Rectal smooth muscle tissue (tissue), 1 donor: ENCODE results near the gene KCNJ6.
"Not testable (repeated sequence)": the region's sequence is repeated elsewhere in the genome, so short reads cannot be mapped to it uniquely, and the experiment has no call there.

Source experiments
- H3K27ac ChIP-seq: one replicate; pipeline ENCODE4 v1.7.0; 2013; ENCODE audit warnings: low read depth, low read length, inconsistent platforms
- H3K27me3 ChIP-seq: one replicate; pipeline ENCODE4 v1.7.0; 2013; ENCODE audit warnings: low read length; ENCODE audit not compliant: control insufficient read depth, insufficient read depth
- H3K36me3 ChIP-seq: one replicate; pipeline ENCODE4 v1.7.0; 2013; ENCODE audit warnings: low read length; ENCODE audit not compliant: control insufficient read depth, insufficient read depth
- H3K4me1 ChIP-seq: one replicate; pipeline ENCODE4 v1.7.0; 2013; ENCODE audit warnings: low read length; ENCODE audit not compliant: control insufficient read depth, insufficient read depth
- H3K4me3 ChIP-seq: one replicate; pipeline ENCODE4 v1.7.0; 2013; ENCODE audit warnings: low read length
- H3K9ac ChIP-seq: one replicate; pipeline ENCODE4 v1.7.0; 2013; ENCODE audit warnings: low read length

KCNJ6 gene

DNA sequence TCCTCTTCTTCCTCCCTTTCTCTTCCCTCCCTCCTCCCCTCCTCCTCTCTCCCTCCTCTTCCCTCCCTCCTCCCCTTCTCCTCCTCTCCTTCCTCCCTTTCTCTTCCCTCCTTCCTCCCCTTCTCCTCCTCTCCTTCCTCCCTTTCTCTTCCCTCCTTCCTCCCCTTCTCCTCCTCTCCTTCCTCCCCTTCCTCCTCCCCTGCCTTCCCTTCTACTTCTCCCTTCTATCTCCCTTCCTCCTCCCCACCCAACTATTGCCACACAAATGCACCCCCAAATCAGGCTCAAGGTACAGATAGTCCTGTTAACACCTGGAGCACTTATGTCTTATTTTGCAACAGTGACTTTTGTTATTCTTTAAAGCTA, 203.7 kb downstream of the KCNJ6 start:
- not testable (repeated sequence) for H3K27ac ChIP-seq, H3K9ac ChIP-seq, H3K27me3 ChIP-seq, H3K4me1 ChIP-seq, H3K4me3 ChIP-seq, H3K36me3 ChIP-seq

- no peak overlapping the region for H3K4me3 ChIP-seq
- H3K9ac ChIP-seq = no peak overlapping the region
- H3K4me1 ChIP-seq = no peaks in the 10 kb centered on the region
- no peaks in the 10 kb centered on the region for H3K36me3 ChIP-seq
- H3K27ac ChIP-seq = no peak overlapping the region
- no peaks in the 10 kb centered on the region for H3K27me3 ChIP-seq
These were observed 204.3 kb downstream of the KCNJ6 start for GRCh38 chr21:37711836-37712568.

- Histone ChIP-seq H3K4me3 (no peak overlapping the region), H3K36me3 (no peaks in the 10 kb centered on the region), H3K4me1 (no peaks in the 10 kb centered on the region), H3K9ac (no peak overlapping the region), H3K27me3 (no peaks in the 10 kb centered on the region), H3K27ac (no peak overlapping the region)
These were observed 204.9 kb downstream of the KCNJ6 start for GRCh38 chr21:37711286-37711829.

- Histone ChIP-seq H3K9ac (no peak overlapping the region), H3K27ac (no peak overlapping the region), H3K27me3 (no peaks in the 10 kb centered on the region), H3K4me1 (no peaks in the 10 kb centered on the region), H3K36me3 (no peaks in the 10 kb centered on the region), H3K4me3 (no peak overlapping the region)
These were observed 205.5 kb downstream of the KCNJ6 start for GRCh38 chr21:37710546-37711285.

DNA sequence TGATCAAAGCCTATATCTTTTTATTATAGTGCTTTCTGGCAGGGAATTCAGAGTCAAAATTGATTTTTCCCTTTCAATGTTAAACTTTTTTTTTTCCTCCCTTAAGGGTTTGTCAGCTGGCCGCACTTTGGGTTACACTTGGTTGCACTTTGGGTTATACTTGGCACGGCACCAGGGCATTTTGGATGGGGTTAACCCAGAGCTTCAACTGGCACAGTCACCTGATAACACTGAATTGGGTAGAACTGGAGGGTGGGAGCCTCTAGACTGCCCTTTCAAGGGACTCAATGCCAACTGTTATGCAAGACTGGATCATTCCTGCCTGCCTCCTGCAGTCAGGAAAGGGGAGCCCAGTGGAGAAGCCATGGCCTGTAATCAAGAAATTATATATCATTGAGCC, 211.5 kb downstream of the KCNJ6 start:
- no peaks in the 10 kb centered on the region for H3K4me1 ChIP-seq
- no peaks in the 10 kb centered on the region for H3K27me3 ChIP-seq
- H3K27ac ChIP-seq = no peak overlapping the region

GRCh38 chr21:37702241-37702640, 214.0 kb downstream of the KCNJ6 start:
- Histone ChIP-seq H3K27me3 (no peaks in the 10 kb centered on the region), H3K27ac (no peak overlapping the region), H3K36me3 (no peaks in the 10 kb centered on the region), H3K4me1 (no peaks in the 10 kb centered on the region), H3K9ac (no peak overlapping the region), H3K4me3 (no peak overlapping the region)

More for the DNA sequence above, 211.5 kb downstream of the KCNJ6 start:
- Histone ChIP-seq H3K4me3 (no peak overlapping the region), H3K36me3 (no peaks in the 10 kb centered on the region), H3K9ac (no peak overlapping the region)

DNA sequence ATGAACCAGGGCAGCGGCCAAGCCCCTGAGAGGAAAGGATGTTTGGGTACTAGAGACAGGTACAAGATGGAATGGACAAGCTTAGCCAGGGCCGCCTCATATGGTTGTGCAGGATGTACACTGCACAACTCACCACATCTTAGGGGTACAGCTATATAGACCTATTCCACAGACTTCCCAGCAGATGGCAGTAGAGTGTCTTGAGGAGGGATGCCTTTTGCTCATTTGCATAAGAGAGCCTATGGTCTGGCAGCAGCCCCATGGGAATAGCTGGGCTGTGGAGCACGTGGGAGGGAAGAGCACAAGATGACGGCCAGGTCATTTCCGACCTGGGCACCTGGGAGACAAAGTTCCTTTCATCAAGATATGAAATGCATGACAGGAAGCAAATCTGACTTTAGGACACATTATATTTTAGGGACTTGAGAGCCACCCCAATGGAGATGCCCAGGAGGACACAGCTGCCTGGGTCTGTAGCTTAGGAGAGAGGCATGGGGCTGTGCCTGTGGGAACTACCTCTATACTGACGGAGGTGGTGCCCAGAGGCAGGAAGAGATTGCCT, 215.5 kb downstream of the KCNJ6 start:
- no peaks in the 10 kb centered on the region for H3K4me1 ChIP-seq
- H3K9ac ChIP-seq = no peak overlapping the region
- no peaks in the 10 kb centered on the region for H3K36me3 ChIP-seq
- no peak overlapping the region for H3K4me3 ChIP-seq
- H3K27me3 ChIP-seq = no peaks in the 10 kb centered on the region
- no peak overlapping the region for H3K27ac ChIP-seq

DNA sequence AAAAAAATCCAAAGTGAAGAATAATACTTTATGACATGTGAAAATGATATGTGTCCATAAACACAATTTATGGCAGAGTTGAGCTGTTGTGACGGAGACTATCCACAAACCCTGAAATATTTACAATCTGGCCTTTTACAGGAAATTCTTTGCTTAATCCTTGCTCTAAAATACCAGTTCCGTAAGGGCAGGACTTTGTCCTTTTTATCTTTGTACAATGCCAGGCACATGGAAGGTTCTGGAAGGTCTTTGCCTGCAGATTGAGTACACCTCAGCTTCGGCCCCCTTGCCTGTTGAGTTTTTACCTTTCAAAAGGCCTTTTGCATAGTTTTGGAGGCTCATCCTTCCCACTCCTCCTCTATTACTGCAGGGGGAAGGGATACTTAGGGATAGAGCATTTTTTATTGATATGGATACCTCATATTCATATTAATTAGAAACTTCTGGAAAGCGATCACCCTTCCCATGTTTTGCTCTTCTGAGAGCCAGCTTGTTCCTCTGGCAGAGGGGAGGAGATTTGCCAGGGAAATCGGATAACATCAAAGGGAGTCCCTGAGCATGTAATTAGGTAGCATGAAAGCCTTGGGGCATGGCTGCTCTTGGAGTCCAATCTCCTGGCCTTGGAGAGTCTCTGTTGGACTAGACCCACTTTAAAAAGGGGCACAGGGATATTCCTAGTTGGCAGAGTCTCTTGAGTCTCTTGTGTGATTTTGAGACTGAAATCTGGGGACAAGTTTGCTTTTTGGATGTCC, 217.1 kb downstream of the KCNJ6 start:
- Histone ChIP-seq H3K36me3 (no peaks in the 10 kb centered on the region), H3K4me1 (no peaks in the 10 kb centered on the region), H3K27me3 (no peaks in the 10 kb centered on the region), H3K9ac (no peak overlapping the region), H3K4me3 (no peak overlapping the region), H3K27ac (no peak overlapping the region)

GRCh38 chr21:37696936-37697335, 219.3 kb downstream of the KCNJ6 start:
- Histone ChIP-seq H3K36me3 (no peaks in the 10 kb centered on the region), H3K9ac (no peak overlapping the region), H3K27ac (no peak overlapping the region)

GRCh38 chr21:37695111-37695510, 221.1 kb downstream of the KCNJ6 start:
- H3K4me1 ChIP-seq = no peaks in the 10 kb centered on the region
- no peak overlapping the region for H3K4me3 ChIP-seq
- no peak overlapping the region for H3K27ac ChIP-seq
- H3K27me3 ChIP-seq = no peaks in the 10 kb centered on the region
- no peaks in the 10 kb centered on the region for H3K36me3 ChIP-seq
- no peak overlapping the region for H3K9ac ChIP-seq

More at GRCh38 chr21:37696936-37697335, 219.3 kb downstream of the KCNJ6 start:
- no peaks in the 10 kb centered on the region for H3K4me1 ChIP-seq
- no peaks in the 10 kb centered on the region for H3K27me3 ChIP-seq
- no peak overlapping the region for H3K4me3 ChIP-seq

- no peak overlapping the region for H3K9ac ChIP-seq
- H3K27me3 ChIP-seq = no peaks in the 10 kb centered on the region
These were observed 227.2 kb downstream of the KCNJ6 start for GRCh38 chr21:37688952-37689659.

More at GRCh38 chr21:37688952-37689659, 227.2 kb downstream of the KCNJ6 start:
- Histone ChIP-seq H3K4me3 (no peak overlapping the region), H3K36me3 (no peaks in the 10 kb centered on the region), H3K27ac (no peak overlapping the region), H3K4me1 (no peaks in the 10 kb centered on the region)
